Adrenal gland (tissue), 12 donors: Measurements from ENCODE around the gene ATRAID. TPM values are rescaled to one million over a fixed set of nuclear protein-coding genes. Genes with fewer than 3 reads are reported as not detected.

Experiments used
- DNase-seq, 7 donors: peaks; one replicate each; pipeline ENCODE4 v3.0.0-alpha.2; 2019 to 2020
- H3K27ac ChIP-seq, 5 donors: fragments of 200-600 bp; sonication (generic) in 4 of 5; 1 replicate in 3 of 5; 2 replicates in 2 of 5; pipeline versions ENCODE4 v1.5.1 to v1.8.0; 2016 to 2020; ENCODE audit warnings: mild to moderate bottlenecking in 1 of 5
- H3K27me3 ChIP-seq: fragments of 200-600 bp; 2 replicates; pipeline ENCODE4 v1.8.0; 2021
- H3K36me3 ChIP-seq, 2 donors: fragments of 200-600 bp; replicated peaks in 1 of 2; 1 replicate in 1 of 2; 2 replicates in 1 of 2; pipeline versions ENCODE4 v1.5.1 to v1.8.0; 2018 to 2022
- H3K4me1 ChIP-seq, 2 donors: fragments of 200-600 bp; replicated peaks in 1 of 2; 1 replicate in 1 of 2; 2 replicates in 1 of 2; pipeline versions ENCODE4 v1.5.1 to v1.8.0; 2018 to 2021
- H3K4me3 ChIP-seq, 4 donors: fragments of 200-600 bp; sonication (generic) in 3 of 4; one replicate each; pipeline ENCODE4 v1.5.1; 2016 to 2018
- H3K9me3 ChIP-seq, 3 donors: fragments of 200-600 bp; sonication (generic) in 1 of 3; replicated peaks in 1 of 3; 1 replicate in 2 of 3; 2 replicates in 1 of 3; pipeline versions ENCODE4 v1.5.1 to v1.8.0; 2016 to 2021
- CTCF ChIP-seq, 6 experiments: fragments of 450-650 bp in 4 of 6; fragments of 200-600 bp in 2 of 6; sonication (generic) in 1 of 6; IDR thresholded peaks; 1 replicate in 5 of 6; 2 replicates in 1 of 6; pipeline versions ENCODE4 v1.5.1 to v1.8.0; 2016 to 2021; ENCODE audit warnings: antibody characterized with exemption in 6 of 6, mild to moderate bottlenecking in 2 of 6, moderate library complexity in 1 of 6
- POLR2A ChIP-seq, 2 donors: fragments of 450-650 bp; IDR thresholded peaks; one replicate each; pipeline ENCODE4 v1.6.1; 2017; ENCODE audit warnings: antibody characterized with exemption in 2 of 2, mild to moderate bottlenecking in 2 of 2, moderate library complexity in 1 of 2
- WGBS, 4 donors: extraction: QIAGEN DNeasy Blood & Tissue Kit in 2 of 4; methylation state at CpG; one replicate each; pipeline versions ENCODE4 v1.1.5 to v1.1.7; 2013 to 2017; 5-methylcytosine and 5-hydroxymethylcytosine counted together
- intact Hi-C, 2 donors: fragments of 100-400 bp; cut with DNase I; formaldehyde crosslinking; loops; one replicate each; pipeline versions ENCODE4 v1.14.1 to v1.15.0; 2022 to 2023
- polyA plus RNA-seq, 3 donors: library from polyadenylated mRNA; stranded (reverse); fragments of 200-250 nt in 2 of 3; fragments of 350-450 nt in 1 of 3; fragmentation: Illumina TruSeq in 1 of 3; extraction: RNeasy Lipid Tissue Mini Kit (QIAGEN cat#74804) in 1 of 3; gene quantifications; one replicate each; pipeline ENCODE4 v1.2.3, GENCODE V29; 2013 to 2014
- total RNA-seq, 9 donors: library from RNA; depleted of rRNA in 4 of 9; stranded (reverse); fragments of >200 nt in 4 of 9; fragments of 120-200 nt in 1 of 9; fragmentation: NEBNext Ultra II Directional in 1 of 9; extraction: Animal tissue kit (Norgen Biotek cat#: 25700) in 1 of 9; gene quantifications; one replicate each; pipeline versions ENCODE4 v1.1.0 to v1.2.4, GENCODE V29; 2013 to 2023
- donor health status: healthy with polysubstance abuse.
- donor health status: Bipolar disorder and iron deficiency.
- donor health status: DM: yes; HTN: yes; CAD: no.
- donor health status: DM: no; HTN: no; CAD: no.
- donor health status: DM: no; HTN: no; CAD: no.
- donor health status: DM: yes; HTN: yes; CAD: no.

Gene ATRAID
- total and polyA plus RNA-seq, 12 donors = 124 to 292 (median 169) TPM

- Histone ChIP-seq H3K36me3 (peaks cover 0 to 90% of the 10 kb centered on the region in 2 donors), H3K27me3 (no peaks in the 10 kb centered on the region)
- WGBS, 4 donors = 86 to 91% (median 86%) methylated on average over 2 of the region's 2 CpGs
Measured at GRCh38 chr2:27227501-27227900, 15.7 kb downstream of the ATRAID start.

GRCh38 chr2:27231921-27232320 is 20.1 kb downstream of the ATRAID start:
- Histone ChIP-seq H3K4me1 (no peaks in the 10 kb centered on the region), H3K27ac (no peak overlapping the region), H3K9me3 (no peaks in the 10 kb centered on the region), H3K27me3 (no peaks in the 10 kb centered on the region), H3K4me3 (no peak overlapping the region), H3K36me3 (peaks cover 0 to 93% of the 10 kb centered on the region in 2 donors)
- intact Hi-C loops = no loop called here
- TF ChIP-seq CTCF (IDR thresholded peaks at IDR 0.05) (no peak), POLR2A (IDR thresholded peaks at IDR 0.05) (no peak)
- WGBS, 4 donors = 94 to 96% (median 94%) methylated on average over 12 to 13 of the region's 13 CpGs
- DNase-seq = no peak

More at GRCh38 chr2:27227501-27227900, 15.7 kb downstream of the ATRAID start:
- Histone ChIP-seq H3K27ac (no peak overlapping the region), H3K4me1 (no peaks in the 10 kb centered on the region), H3K9me3 (no peaks in the 10 kb centered on the region), H3K4me3 (no peak overlapping the region)
- no peak for DNase-seq
- TF ChIP-seq POLR2A (IDR thresholded peaks at IDR 0.05) (no peak), CTCF (IDR thresholded peaks at IDR 0.05) (no peak)
- intact Hi-C loops = no loop called here

- TF ChIP-seq CTCF (IDR thresholded peaks at IDR 0.05) = no peak
- no peak for TF ChIP-seq POLR2A (IDR thresholded peaks at IDR 0.05)
- DNase-seq = no peak
- WGBS, 4 donors = 89 to 98% (median 96%) methylated on average over 7 to 14 of the region's 14 CpGs
- Histone ChIP-seq H3K4me3 (no peak overlapping the region), H3K27ac (no peak overlapping the region), H3K4me1 (no peaks in the 10 kb centered on the region), H3K27me3 (no peaks in the 10 kb centered on the region), H3K9me3 (no peaks in the 10 kb centered on the region), H3K36me3 (peaks cover 0 to 94% of the 10 kb centered on the region in 2 donors)
- intact Hi-C loops = no loop called here
Measured at GRCh38 chr2:27233341-27233740, 21.5 kb downstream of the ATRAID start.

- H3K4me1 ChIP-seq = no peaks in the 10 kb centered on the region
- 86 to 92% (median 88%) methylated on average over 11 to 12 of the region's 12 CpGs for WGBS, 4 donors
- no peak overlapping the region for H3K27ac ChIP-seq
- no peak for DNase-seq
- H3K9me3 ChIP-seq = no peaks in the 10 kb centered on the region
- intact Hi-C loops = no loop called here
- no peak for TF ChIP-seq POLR2A (IDR thresholded peaks at IDR 0.05)
- TF ChIP-seq CTCF (IDR thresholded peaks at IDR 0.05) = no peak
- H3K4me3 ChIP-seq = no peak overlapping the region
- no peaks in the 10 kb centered on the region for H3K27me3 ChIP-seq
- peaks cover 0 to 98% of the 10 kb centered on the region in 2 donors for H3K36me3 ChIP-seq
Measured at GRCh38 chr2:27236136-27236535, 24.3 kb downstream of the ATRAID start.
